Effector memory CD8-positive, alpha-beta T cell (primary cell): ENCODE measurements around the gene RNU4-1.
"Not testable (repeated sequence)": the region's sequence is repeated elsewhere in the genome, so short reads cannot be mapped to it uniquely, and the experiment has no call there.

Experiments
- ATAC-seq: fragments of 150-1000 bp; cut with Tn5 transposase; replicated peaks from 2 replicates; pipeline ENCODE4 v1.10.0; 2021; ENCODE audit warnings: mild to moderate bottlenecking, moderate library complexity
- DNase-seq, 3 experiments: peaks; one replicate each; pipeline ENCODE4 v3.0.0; 2021
- H3K27ac Mint-ChIP-seq, 2 donors: one replicate each; pipeline ENCODE4 v1.8.0; 2022; ENCODE audit warnings: mild to moderate bottlenecking in 2 of 2, mixed read lengths in 2 of 2, moderate library complexity in 2 of 2
- H3K27me3 Mint-ChIP-seq, 2 donors: one replicate each; pipeline ENCODE4 v1.8.0; 2022; ENCODE audit warnings: mixed read lengths in 2 of 2
- H3K36me3 Mint-ChIP-seq: one replicate; pipeline ENCODE4 v1.8.0; 2022; ENCODE audit warnings: mild to moderate bottlenecking, moderate library complexity, mixed read lengths; ENCODE audit not compliant: insufficient read depth
- H3K4me1 Mint-ChIP-seq, 2 donors: one replicate each; pipeline ENCODE4 v1.8.0; 2022; ENCODE audit warnings: low read depth in 2 of 2, mixed read lengths in 2 of 2
- H3K4me3 Mint-ChIP-seq, 2 donors: one replicate each; pipeline ENCODE4 v1.8.0; 2022; ENCODE audit warnings: mild to moderate bottlenecking in 2 of 2, mixed read lengths in 2 of 2, moderate library complexity in 2 of 2
- H3K9me3 Mint-ChIP-seq, 2 donors: one replicate each; pipeline ENCODE4 v1.8.0; 2022; ENCODE audit warnings: mixed read lengths in 2 of 2

Gene RNU4-1

DNA sequence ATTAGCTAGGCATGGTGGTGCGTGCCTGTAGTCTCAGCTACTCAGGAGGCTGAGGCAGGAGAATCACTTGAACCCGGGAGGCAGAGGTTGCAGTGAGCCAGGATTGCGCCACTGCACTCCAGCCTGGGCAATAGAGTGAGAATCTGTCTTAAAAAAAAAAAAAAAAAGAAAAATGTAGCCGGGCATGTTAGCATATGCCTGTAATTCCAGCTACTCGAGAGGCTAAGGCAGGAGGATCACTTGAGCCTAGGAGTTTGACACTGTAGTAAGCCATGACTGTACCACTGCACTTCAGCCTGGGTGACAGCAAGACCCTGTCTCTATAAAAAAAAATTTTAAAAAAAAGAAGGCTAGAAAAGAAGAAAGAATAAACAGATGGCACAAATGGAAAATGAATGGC lies 46.3 kb downstream of the RNU4-1 start:
- not testable (repeated sequence) for DNase-seq, H3K27ac Mint-ChIP-seq, H3K27me3 Mint-ChIP-seq, ATAC-seq, H3K9me3 Mint-ChIP-seq
- Mint-ChIP-seq H3K4me1 (peaks cover 65 to 72% of the 10 kb centered on the region in 2 donors), H3K36me3 (peaks cover 32% of the 10 kb centered on the region), H3K4me3 (peak overlapping the region; percentile 53 to 91)
